GM12892 (cell line): ENCODE data around the gene ALDH3A2.

Experiments
- DNase-seq: peaks from one replicate; pipeline ENCODE4 v3.0.0; 2011; ENCODE audit not compliant: insufficient read length
- FAIRE-seq: peaks from 2 replicates; lab custom pipeline; 2011; peaks lifted over from hg19 to GRCh38; lab: Jason Lieb, UNC
- POLR2A ChIP-seq: IDR thresholded peaks from 2 replicates; pipeline ENCODE4 v1.6.1; 2011; ENCODE audit warnings: low read depth, low read length, control low read depth
- POLR2AphosphoS5 ChIP-seq: IDR thresholded peaks from 2 replicates; pipeline ENCODE4 v1.6.1; 2011; ENCODE audit warnings: low read depth, low read length, control low read depth
- TAF1 ChIP-seq: IDR thresholded peaks from 2 replicates; pipeline ENCODE4 v1.6.1; 2011; ENCODE audit warnings: low read depth, mild to moderate bottlenecking, control low read depth, low read length, borderline replicate concordance

The ALDH3A2 gene

GRCh38 chr17:19652595-19652994 is 4.0 kb downstream of the ALDH3A2 start:
- TF ChIP-seq POLR2AphosphoS5 (no peak), TAF1 (no peak), POLR2A (no peak)
- DNase-seq = no peak
- no peak for FAIRE-seq

GRCh38 chr17:19654342-19654886 is 5.9 kb downstream of the ALDH3A2 start:
- TF ChIP-seq TAF1 = no peak
- TF ChIP-seq POLR2A = no peak
- no peak for TF ChIP-seq POLR2AphosphoS5
- no peak for FAIRE-seq

GRCh38 chr17:19654896-19655295 is 6.3 kb downstream of the ALDH3A2 start:
- DNase-seq (no peak), FAIRE-seq (no peak)
- TF ChIP-seq POLR2A = no peak
- TF ChIP-seq TAF1 = no peak
- TF ChIP-seq POLR2AphosphoS5 = no peak

More at GRCh38 chr17:19654342-19654886, 5.9 kb downstream of the ALDH3A2 start:
- no peak for DNase-seq

- no peak for TF ChIP-seq POLR2A
- TF ChIP-seq POLR2AphosphoS5 = no peak
- no peak for TF ChIP-seq TAF1
- DNase-seq = no peak
- FAIRE-seq = no peak
These were observed 7.8 kb downstream of the ALDH3A2 start for GRCh38 chr17:19656336-19656735.

- no peak for TF ChIP-seq TAF1
- no peak for TF ChIP-seq POLR2A
- TF ChIP-seq POLR2AphosphoS5 = no peak
- FAIRE-seq (no peak), DNase-seq (no peak)
These were observed 8.5 kb downstream of the ALDH3A2 start for GRCh38 chr17:19656851-19657581.

GRCh38 chr17:19659366-19660177 is 11.0 kb downstream of the ALDH3A2 start:
- TF ChIP-seq POLR2A (no peak), TAF1 (no peak), POLR2AphosphoS5 (no peak)
- DNase-seq (no peak), FAIRE-seq (no peak)

GRCh38 chr17:19660219-19660870 is 11.8 kb downstream of the ALDH3A2 start:
- no peak for FAIRE-seq
- TF ChIP-seq TAF1 = no peak
- no peak for TF ChIP-seq POLR2A
- no peak for TF ChIP-seq POLR2AphosphoS5
- no peak for DNase-seq

- no peak for FAIRE-seq
- TF ChIP-seq TAF1 (no peak), POLR2A (no peak), POLR2AphosphoS5 (no peak)
- no peak for DNase-seq
These were observed 12.6 kb downstream of the ALDH3A2 start for GRCh38 chr17:19661121-19661520.

- DNase-seq (no peak), FAIRE-seq (no peak)
- TF ChIP-seq POLR2AphosphoS5 (no peak), POLR2A (no peak), TAF1 (no peak)
These were observed 14.5 kb downstream of the ALDH3A2 start for GRCh38 chr17:19663097-19663496.

GRCh38 chr17:19664136-19664820 is 15.7 kb downstream of the ALDH3A2 start:
- FAIRE-seq = no peak
- no peak for DNase-seq
- TF ChIP-seq POLR2A (no peak), TAF1 (no peak), POLR2AphosphoS5 (no peak)
